Activated T-helper 1 cell treated with Interleukin-2 at 50 U/mL for 16 hours (primary cell): Measurements from ENCODE around the gene CACUL1.
"Not testable (repeated sequence)": the region's sequence is repeated elsewhere in the genome, so short reads cannot be mapped to it uniquely, and the experiment has no call there.

Experiments used
- DNase-seq: peaks from one replicate; pipeline ENCODE4 v3.0.0-alpha.2; 2020; ENCODE audit warnings: low read depth

Gene CACUL1

DNA sequence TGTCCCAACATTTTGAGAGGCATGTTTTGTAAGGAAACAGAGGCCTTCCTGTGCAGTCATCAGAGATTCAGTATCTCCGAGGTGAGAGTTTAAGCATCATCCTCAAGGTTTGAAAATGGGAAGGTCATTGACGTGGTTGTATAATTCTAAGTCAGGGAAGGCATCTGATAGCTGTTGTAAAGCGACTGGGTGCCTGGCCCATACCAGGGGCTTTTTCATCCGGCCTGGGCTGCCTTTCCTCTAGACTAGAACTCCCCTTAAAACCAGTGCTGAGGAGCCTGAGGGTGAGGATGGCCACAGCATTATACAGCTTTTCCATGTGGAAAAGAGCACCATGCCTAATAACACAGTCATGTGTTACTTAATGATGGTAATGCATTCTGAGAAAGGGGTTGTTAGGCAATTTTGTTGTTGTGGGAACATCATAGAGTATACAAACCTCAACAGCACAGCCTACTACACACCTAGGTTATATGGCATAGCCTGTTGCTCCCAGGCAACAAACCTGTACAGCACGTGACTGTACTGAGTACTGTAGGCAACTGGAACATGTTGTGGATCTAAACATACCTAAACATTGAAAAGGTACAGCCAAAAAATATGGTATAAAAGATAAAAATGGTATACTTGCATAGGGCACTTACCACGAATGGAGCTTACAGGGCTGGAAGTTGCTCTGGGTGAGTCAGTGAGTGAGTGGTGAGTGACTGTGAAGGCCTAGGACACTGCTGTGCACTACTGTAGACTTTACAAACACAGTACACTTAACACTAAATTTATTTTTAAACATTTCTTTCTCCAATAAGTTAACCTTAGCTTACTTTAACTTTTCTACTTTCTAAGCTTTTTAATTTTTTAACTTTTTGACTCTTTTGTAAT, 13.5 kb upstream of the CACUL1 start:
- DNase-seq, result no peak

DNA sequence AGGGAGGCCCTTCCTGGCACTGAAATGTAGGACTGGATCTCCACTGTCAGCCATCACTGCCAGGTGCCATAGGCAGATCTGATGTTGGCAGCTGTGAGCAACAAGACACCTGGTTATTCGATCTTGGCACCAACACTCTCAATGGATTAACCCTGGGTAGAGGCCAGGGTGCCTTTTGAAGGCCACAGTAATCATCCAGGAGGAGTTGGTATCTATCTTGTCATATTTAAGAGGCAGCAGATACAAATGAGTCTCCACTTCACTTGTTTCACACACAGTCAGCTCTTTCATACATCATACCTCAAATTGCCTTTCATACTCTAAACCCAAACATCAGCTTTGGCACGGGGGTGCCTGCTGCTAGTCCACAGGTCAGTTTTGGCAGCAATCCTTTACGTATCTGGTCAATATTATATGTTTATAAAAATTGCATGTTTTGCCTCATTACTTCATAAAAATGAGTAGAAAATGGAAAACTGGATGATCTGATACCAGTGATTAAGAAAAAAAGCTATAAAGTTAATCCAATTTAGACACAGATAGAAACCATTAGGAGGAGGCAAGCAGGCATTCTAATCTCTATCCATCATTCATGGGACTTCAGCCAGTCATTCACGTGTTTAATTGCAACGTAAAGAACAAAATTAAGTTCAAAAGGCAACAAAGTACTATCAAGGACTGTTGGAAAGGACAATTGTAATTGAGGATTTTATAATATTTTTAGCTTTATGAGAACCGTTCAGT, 12.7 kb upstream of the CACUL1 start:
- no peak for DNase-seq

GRCh38 chr10:118764195-118764594, 9.4 kb upstream of the CACUL1 start:
- DNase-seq, result no peak

- DNase-seq, result no peak
Measured at GRCh38 chr10:118763202-118763988, 8.6 kb upstream of the CACUL1 start.

DNA sequence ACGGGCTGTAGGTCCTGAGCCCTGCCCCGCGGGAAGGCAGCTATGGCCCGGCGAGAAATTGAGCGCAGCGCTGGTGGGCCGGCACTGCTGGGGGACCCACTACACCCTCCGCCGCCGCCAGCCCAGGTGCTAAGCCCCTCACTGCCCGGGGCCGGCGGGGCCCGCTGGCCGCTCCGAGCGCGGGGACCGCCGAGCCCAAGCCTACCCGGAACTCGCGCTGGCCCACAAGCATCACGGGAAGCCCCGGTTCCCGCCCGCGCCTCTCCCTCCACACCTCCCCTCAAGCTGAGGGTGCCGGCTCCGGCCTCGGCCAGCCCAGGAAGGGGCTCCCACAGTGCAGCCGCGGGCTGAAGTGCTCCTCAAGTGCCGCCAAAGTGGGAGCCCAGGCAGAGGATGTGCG, 5.5 kb upstream of the CACUL1 start:
- DNase-seq, result no peak

- no peak for DNase-seq
Measured at GRCh38 chr10:118758449-118758848, 3.7 kb upstream of the CACUL1 start.

DNA sequence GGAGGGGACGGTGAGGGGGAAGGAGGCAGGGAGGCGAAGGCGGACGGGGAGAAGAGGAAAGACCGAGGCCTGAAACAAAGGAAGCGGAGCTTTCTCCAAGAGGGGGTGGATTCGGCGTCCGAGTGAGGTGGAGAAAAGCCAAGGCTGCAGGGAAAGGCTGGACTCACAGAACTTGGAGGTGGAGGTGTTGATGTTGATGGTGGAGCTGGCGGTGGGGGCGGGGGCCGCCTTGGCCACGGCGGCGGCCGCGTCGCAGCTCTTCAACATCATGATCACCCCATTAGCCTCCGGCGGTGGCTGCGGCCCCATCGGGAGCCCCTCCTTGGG, 578 bp downstream of the CACUL1 start:
- no peak for DNase-seq

GRCh38 chr10:118753331-118754228, 1.2 kb downstream of the CACUL1 start:
- DNase-seq, result no peak

DNA sequence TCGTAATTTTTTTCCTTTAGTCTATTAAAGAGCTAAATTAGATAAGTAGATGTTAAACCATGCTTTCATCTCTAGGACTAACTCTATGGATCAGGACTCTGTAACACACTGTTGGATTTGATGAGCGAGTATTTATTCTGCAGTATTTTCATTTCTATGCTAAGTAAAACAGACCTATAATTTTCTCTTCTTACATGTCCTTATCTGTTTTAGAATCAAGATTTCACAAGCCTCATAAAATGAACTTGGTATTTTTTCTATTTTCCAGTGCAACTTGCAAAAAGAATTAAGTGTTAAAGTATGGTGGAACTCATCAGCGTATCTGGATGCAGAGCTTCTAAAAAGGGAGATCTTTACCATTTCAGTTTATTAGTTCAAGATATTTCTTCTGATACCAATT, 2.4 kb downstream of the CACUL1 start:
- no peak for DNase-seq

GRCh38 chr10:118751265-118751664, 3.5 kb downstream of the CACUL1 start:
- no peak for DNase-seq

- DNase-seq, result no peak
Measured at GRCh38 chr10:118748041-118748440, 6.7 kb downstream of the CACUL1 start.

DNA sequence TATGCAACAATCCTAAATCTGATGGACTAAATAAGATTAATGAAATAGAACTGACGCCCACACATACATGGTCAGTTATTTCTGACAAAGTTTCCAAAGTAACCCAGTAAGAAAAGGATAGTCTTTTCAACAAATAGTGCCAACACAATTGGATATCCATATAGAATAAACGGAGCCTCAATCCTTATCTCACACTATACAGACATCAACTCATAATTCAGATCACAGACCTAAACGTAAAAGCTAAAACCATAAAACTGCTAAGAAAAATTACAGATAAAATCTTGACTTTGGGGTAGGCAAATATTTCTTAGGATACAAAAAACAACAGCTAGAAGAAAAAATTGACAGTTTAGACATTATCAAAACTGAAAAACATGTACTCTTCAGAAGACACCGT, 8.5 kb downstream of the CACUL1 start:
- DNase-seq, result no peak

GRCh38 chr10:118745056-118745455, 9.7 kb downstream of the CACUL1 start:
- DNase-seq, result no peak

DNA sequence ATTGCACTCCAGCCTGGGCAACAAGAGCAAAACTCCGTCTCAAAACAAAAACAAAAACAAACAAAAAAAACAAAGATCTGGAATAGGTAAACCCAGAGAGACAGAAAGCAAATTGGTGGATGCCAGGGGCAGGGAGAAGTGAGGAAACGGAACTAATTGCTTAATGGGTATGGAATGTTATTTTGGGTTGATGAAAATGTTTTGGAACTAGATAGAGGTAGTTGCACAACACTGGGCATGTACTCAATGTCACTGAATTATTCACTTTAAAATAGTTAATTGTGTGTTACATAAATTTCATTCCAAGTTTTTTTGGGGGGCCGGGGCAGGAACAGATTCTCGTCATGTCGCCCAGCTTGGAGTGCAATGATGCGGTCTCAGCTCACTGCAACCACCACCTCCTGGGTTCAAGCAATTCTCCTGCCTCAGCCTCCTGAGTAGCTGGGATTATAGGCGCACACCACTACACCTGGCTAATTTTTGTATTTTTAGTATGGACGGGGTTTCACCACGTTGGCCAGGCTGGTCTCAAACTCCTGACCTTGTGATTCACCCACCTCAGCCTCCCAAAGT, 10.3 kb downstream of the CACUL1 start:
- not testable (repeated sequence) for DNase-seq

DNA sequence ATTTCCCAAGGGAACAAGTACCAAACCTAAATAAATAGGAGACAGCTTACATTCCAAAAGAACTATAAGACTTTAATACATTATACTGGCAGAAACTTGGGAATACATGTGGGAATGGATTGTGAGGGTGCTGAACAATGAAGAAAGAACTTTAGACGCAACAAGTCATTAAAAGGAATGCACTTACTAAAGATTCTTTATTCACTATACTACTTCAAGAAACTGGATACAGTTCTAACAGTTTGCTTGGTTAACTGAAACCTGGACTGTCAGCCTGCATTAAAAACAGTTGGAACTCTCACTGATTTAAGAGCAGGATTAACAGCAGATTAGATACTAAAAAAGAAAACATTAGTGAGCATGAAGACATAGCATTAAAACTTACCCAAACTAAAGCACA, 12.0 kb downstream of the CACUL1 start:
- no peak for DNase-seq

DNA sequence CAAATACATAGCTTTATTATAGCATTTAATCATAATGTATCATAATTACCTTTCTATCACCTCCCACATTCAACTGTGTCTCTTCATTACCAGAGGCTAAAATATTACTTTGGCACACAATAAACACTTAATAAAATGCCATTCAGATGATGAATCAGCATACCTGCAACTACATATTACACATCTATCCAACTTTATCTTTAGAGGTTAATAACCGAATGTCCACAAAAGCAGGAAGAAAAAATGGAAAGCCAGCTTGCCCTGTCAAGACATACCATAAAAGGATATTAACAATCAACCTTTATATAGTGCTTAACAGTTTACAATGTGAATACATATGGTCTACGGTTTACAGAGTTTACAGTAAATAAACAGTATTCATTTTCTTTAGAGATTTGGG, 12.7 kb downstream of the CACUL1 start:
- DNase-seq, result no peak

DNA sequence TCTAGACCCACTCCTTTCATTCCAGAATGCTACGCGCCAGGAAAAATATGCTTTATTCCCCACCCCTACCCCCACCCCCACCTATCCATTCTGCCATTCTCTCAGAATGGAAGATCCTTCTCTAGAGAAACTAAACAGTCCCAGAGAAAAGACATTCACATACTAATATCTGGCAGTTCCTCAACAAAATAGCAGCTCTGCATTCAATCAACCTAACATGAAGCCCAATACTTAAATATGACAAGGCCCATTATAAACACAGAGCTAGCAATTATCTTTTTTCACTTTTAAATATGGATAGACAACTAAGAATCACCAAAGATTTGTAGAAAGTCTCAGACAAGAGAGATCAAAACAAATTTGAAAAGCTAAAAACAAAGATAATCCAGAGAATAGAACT, 16.4 kb downstream of the CACUL1 start:
- DNase-seq, result no peak

GRCh38 chr10:118737603-118738302, 17.0 kb downstream of the CACUL1 start:
- no peak for DNase-seq

DNA sequence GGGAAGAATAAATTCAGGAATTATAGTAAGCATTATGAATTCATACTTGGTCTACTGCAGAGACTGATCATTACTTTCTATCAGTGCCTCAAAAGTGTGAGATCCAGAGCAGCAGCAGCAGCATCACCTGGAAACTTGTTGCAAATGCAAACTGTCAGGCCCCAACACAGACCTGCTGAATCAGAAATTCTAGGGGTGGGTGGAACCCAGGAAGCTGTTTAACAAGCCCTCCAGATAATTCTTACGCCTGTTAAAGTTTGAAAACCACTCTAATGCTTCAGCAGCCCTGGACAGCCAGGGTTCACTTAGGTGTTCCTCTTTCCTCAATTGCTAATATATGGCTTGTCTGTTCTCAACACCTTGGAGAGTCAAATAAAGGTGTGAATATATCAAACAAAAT, 19.5 kb downstream of the CACUL1 start:
- no peak for DNase-seq

DNA sequence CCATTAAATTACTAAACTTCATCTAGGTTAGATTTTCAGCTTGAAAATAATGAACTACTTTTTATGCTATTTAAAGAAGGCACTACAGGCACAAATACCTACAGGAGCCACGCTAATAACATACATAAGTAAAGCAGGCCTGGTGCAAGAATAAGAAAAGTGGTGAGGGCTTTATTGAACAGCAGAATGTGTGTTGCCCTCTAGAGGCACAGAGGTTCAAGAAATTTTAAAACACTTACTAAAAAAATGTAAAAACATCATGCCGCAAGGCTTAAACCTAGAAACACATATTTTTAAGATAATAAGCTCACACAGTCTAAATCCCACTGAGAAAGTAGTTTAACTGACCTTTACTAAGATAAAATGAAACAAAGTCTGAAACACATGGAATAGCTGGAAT, 20.3 kb downstream of the CACUL1 start:
- DNase-seq, result no peak
